ENCODE measurements around the gene PRKCA. TPM values are rescaled to one million over a fixed set of nuclear protein-coding genes. Genes with fewer than 3 reads are reported as not detected.

PRKCA gene
- total and polyA plus RNA-seq, 2 donors (not counting 3 experiments of a cell fraction or from before 2014, with no cell fraction given), result 7.5 to 34.2 TPM

GRCh38 chr17:66476014-66476413, 173.6 kb downstream of the PRKCA start:
- ChIA-PET CTCF (interaction anchor here (1.2 kb wide), 1 partner anchor 91 kb away, joined by 3 read pairs; no protein-coding TSS in a partner anchor), POLR2A (no interaction called here)
- H3K27ac ChIP-seq (ENCODE audit: insufficient read depth, low read depth, low read length), result no peak overlapping the region
- H3K36me3 ChIP-seq (ENCODE audit: control insufficient read depth in 2 of 2, extremely low read depth in 1 of 2, insufficient read depth in 2 of 2, low read length in 2 of 2), result no peaks in the 10 kb centered on the region
- no peak overlapping the region for H3K9ac ChIP-seq (replicated peaks; ENCODE audit: extremely low read depth, insufficient read depth, low read length)
- intact Hi-C loops (cut with micrococcal nuclease) (no loop called here), dilution Hi-C loops (cut with MboI; ENCODE audit: extremely low pct_ligation_motif_present, low sequenced_read_pairs) (no loop called here)
- no peak overlapping the region for H2AFZ ChIP-seq (ENCODE audit: low read depth, low read length)
- no peak for TF ChIP-seq POLR2AphosphoS5 (IDR thresholded peaks at IDR 0.05; ENCODE audit: insufficient read depth, low read depth, low read length)
- TF ChIP-seq MAX (IDR thresholded peaks at IDR 0.05; ENCODE audit: insufficient read depth, insufficient read length), result no peak
- TF ChIP-seq FOS (IDR thresholded peaks at IDR 0.05; ENCODE audit: borderline replicate concordance, insufficient read depth, low read length), result no peak
- TF ChIP-seq JUN (IDR thresholded peaks at IDR 0.05; ENCODE audit: borderline replicate concordance, insufficient read depth, insufficient read length, low read depth), result no peak
- TF ChIP-seq POLR2A (IDR thresholded peaks at IDR 0.05; ENCODE audit: low read depth, low read length), result no peak
- no peak for TF ChIP-seq EZH2 (IDR thresholded peaks at IDR 0.05; ENCODE audit: borderline replicate concordance, low read depth, low read length, severe bottlenecking)
- no peak for TF ChIP-seq GATA2 (IDR thresholded peaks at IDR 0.05; ENCODE audit: insufficient read depth, insufficient read length, low read depth, low read length)
- no peak for TF ChIP-seq MYC (IDR thresholded peaks at IDR 0.05; ENCODE audit: low read depth, low read length)
- no peak for TF ChIP-seq CTCF (IDR thresholded peaks at IDR 0.05; ENCODE audit: extremely low read depth in 1 of 2, insufficient read depth in 1 of 2, low read depth in 1 of 2, low read length in 2 of 2)
- no peak for DNase-seq (ENCODE audit: low read depth, low spot score)
- no peaks in the 10 kb centered on the region for H3K79me2 ChIP-seq (ENCODE audit: control insufficient read depth, insufficient read depth, low read length)
- no peak overlapping the region for H3K4me2 ChIP-seq (ENCODE audit: insufficient read depth, low read length)
- H4K20me1 ChIP-seq (replicated peaks; ENCODE audit: control insufficient read depth, extremely low read depth, insufficient read depth, low read length), result no peaks in the 10 kb centered on the region
- no peaks in the 10 kb centered on the region for H3K9me3 ChIP-seq (replicated peaks; ENCODE audit: control insufficient read depth, insufficient read depth, low read length)
- no TSS peak for BruUV-seq (replicated peaks)
- H3K4me3 ChIP-seq (replicated peaks in 1 of 3; ENCODE audit: insufficient read depth in 1 of 3, low read depth in 1 of 3, low read length in 3 of 3), result no peak overlapping the region
- no peak for FAIRE-seq
- H3K4me1 ChIP-seq (ENCODE audit: control insufficient read depth, extremely low read depth, insufficient read depth, low read length), result no peaks in the 10 kb centered on the region
- no peaks in the 10 kb centered on the region for H3K9me1 ChIP-seq (replicated peaks; ENCODE audit: control insufficient read depth, extremely low read depth, insufficient read depth, low read length)
- no peaks in the 10 kb centered on the region for H3K27me3 ChIP-seq (ENCODE audit: control insufficient read depth in 2 of 2, insufficient read depth in 2 of 2, low read length in 2 of 2)

Measured in endothelial cell of umbilical vein (primary cell).